Esophagus muscularis mucosa (tissue), 4 donors: Measurements from ENCODE around the gene PNPLA1. TPM values are rescaled to one million over a fixed set of nuclear protein-coding genes. Genes with fewer than 3 reads are reported as not detected.

ENCODE experiments used
- DNase-seq: peaks from one replicate; pipeline ENCODE4 v3.0.0-alpha.2; 2017; ENCODE audit errors: extremely low spot score
- H3K27ac ChIP-seq, 4 donors: fragments of 200-600 bp; sonication (generic); replicated peaks in 1 of 4; 1 replicate in 3 of 4; 2 replicates in 1 of 4; pipeline ENCODE4 v1.5.1; 2016 to 2019; ENCODE audit warnings: mild to moderate bottlenecking in 1 of 4
- H3K27me3 ChIP-seq, 4 donors: fragments of 200-600 bp; sonication (generic); one replicate each; pipeline versions ENCODE4 v1.5.1 to v1.6.0; 2016 to 2019
- H3K36me3 ChIP-seq, 4 donors: fragments of 200-600 bp; sonication (generic); one replicate each; pipeline ENCODE4 v1.5.1; 2016 to 2019
- H3K4me1 ChIP-seq, 4 donors: fragments of 200-600 bp; sonication (generic); one replicate each; pipeline ENCODE4 v1.5.1; 2016 to 2019
- H3K4me3 ChIP-seq, 4 donors: fragments of 200-600 bp; sonication (generic); 1 replicate in 2 of 4; 2 replicates in 2 of 4; pipeline ENCODE4 v1.5.1; 2016 to 2019; ENCODE audit warnings: mild to moderate bottlenecking in 4 of 4, moderate library complexity in 1 of 4
- H3K9me3 ChIP-seq, 4 donors: fragments of 200-600 bp; sonication (generic); 1 replicate in 3 of 4; 2 replicates in 1 of 4; pipeline ENCODE4 v1.5.1; 2016 to 2019
- CTCF ChIP-seq, 3 experiments: fragments of 200-600 bp in 2 of 3; fragments of 450-650 bp in 1 of 3; sonication (generic) in 2 of 3; IDR thresholded peaks; one replicate each; pipeline ENCODE4 v1.5.1; 2017 to 2019; ENCODE audit warnings: antibody characterized with exemption in 3 of 3, mild to moderate bottlenecking in 2 of 3, moderate library complexity in 1 of 3
- EP300 ChIP-seq: sonication (generic); formaldehyde crosslinking; IDR thresholded peaks from one replicate; pipeline ENCODE4 v1.6.1; 2017; ENCODE audit warnings: antibody characterized with exemption
- POLR2A ChIP-seq: fragments of 450-650 bp; IDR thresholded peaks from one replicate; pipeline ENCODE4 v1.6.1; 2017; ENCODE audit warnings: antibody characterized with exemption, moderate library complexity, mild to moderate bottlenecking, low read depth
- POLR2AphosphoS5 ChIP-seq, 2 donors: sonication (generic); formaldehyde crosslinking; IDR thresholded peaks; one replicate each; pipeline ENCODE4 v1.6.1; 2017; ENCODE audit warnings: antibody characterized with exemption in 2 of 2
- WGBS: methylation state at CpG from one replicate; pipeline ENCODE4 v1.1.5; 2018; 5-methylcytosine and 5-hydroxymethylcytosine counted together
- intact Hi-C: fragments of 100-400 bp; cut with DNase I; formaldehyde crosslinking; loops from one replicate; pipeline ENCODE4 v1.15.1; 2023
- total RNA-seq, 4 donors: library from RNA; depleted of rRNA; stranded (reverse); fragments of >200 nt; gene quantifications; one replicate each; pipeline versions ENCODE4 v1.1.0 to v1.2.1, GENCODE V29; 2016

Gene PNPLA1
- total RNA-seq, 4 donors from 2014 or later, result 0.33 TPM; not detected in 3

- peaks cover 49 to 91% (median 79%) of the 10 kb centered on the region in 4 donors for H3K36me3 ChIP-seq
- H3K27ac ChIP-seq, result no peak overlapping the region
- TF ChIP-seq CTCF (IDR thresholded peaks at IDR 0.05) (no peak), POLR2AphosphoS5 (IDR thresholded peaks at IDR 0.05) (no peak), EP300 (no peak), POLR2A (no peak)
- H3K4me3 ChIP-seq, result no peak overlapping the region
- H3K4me1 ChIP-seq, result no peaks in the 10 kb centered on the region
- intact Hi-C loops, result no loop called here
- no peaks in the 10 kb centered on the region for H3K9me3 ChIP-seq
- 100% methylated on average over 1 of the region's 1 CpG for WGBS
- DNase-seq, result no peak
- H3K27me3 ChIP-seq, result no peaks in the 10 kb centered on the region
These were observed 46.2 kb upstream of the PNPLA1 start for GRCh38 chr6:36223706-36224105.

GRCh38 chr6:36224918-36225461 is 44.9 kb upstream of the PNPLA1 start:
- H3K4me3 ChIP-seq, result no peak overlapping the region
- H3K9me3 ChIP-seq, result no peaks in the 10 kb centered on the region
- no peaks in the 10 kb centered on the region for H3K4me1 ChIP-seq
- WGBS, result 87% methylated on average over 5 of the region's 5 CpGs
- H3K36me3 ChIP-seq, result peaks cover 45 to 91% (median 79%) of the 10 kb centered on the region in 4 donors
- H3K27me3 ChIP-seq, result no peaks in the 10 kb centered on the region
- no peak for DNase-seq
- TF ChIP-seq CTCF (IDR thresholded peaks at IDR 0.05) (no peak), POLR2A (no peak), EP300 (no peak), POLR2AphosphoS5 (IDR thresholded peaks at IDR 0.05) (no peak)
- intact Hi-C loops, result no loop called here
- H3K27ac ChIP-seq, result no peak overlapping the region

- no peaks in the 10 kb centered on the region for H3K27me3 ChIP-seq
- 92% methylated on average over 4 of the region's 4 CpGs for WGBS
- intact Hi-C loops, result no loop called here
- no peak overlapping the region for H3K4me3 ChIP-seq
- H3K27ac ChIP-seq, result no peak overlapping the region
- H3K4me1 ChIP-seq, result no peaks in the 10 kb centered on the region
- no peak for DNase-seq
- peaks cover 59 to 98% (median 89%) of the 10 kb centered on the region in 4 donors for H3K36me3 ChIP-seq
- TF ChIP-seq EP300 (no peak), POLR2AphosphoS5 (IDR thresholded peaks at IDR 0.05) (no peak), CTCF (IDR thresholded peaks at IDR 0.05) (no peak), POLR2A (no peak)
- H3K9me3 ChIP-seq, result no peaks in the 10 kb centered on the region
These were observed 43.3 kb upstream of the PNPLA1 start for GRCh38 chr6:36226438-36227047.

- H3K9me3 ChIP-seq, result no peaks in the 10 kb centered on the region
- H3K27ac ChIP-seq, result no peak overlapping the region
- no peak for TF ChIP-seq POLR2AphosphoS5 (IDR thresholded peaks at IDR 0.05)
- no peak for TF ChIP-seq CTCF (IDR thresholded peaks at IDR 0.05)
- TF ChIP-seq EP300, result no peak
- TF ChIP-seq POLR2A, result no peak
- 88% methylated on average over 1 of the region's 1 CpG for WGBS
- H3K4me1 ChIP-seq, result no peaks in the 10 kb centered on the region
- no peak for DNase-seq
- intact Hi-C loops, result no loop called here
- H3K36me3 ChIP-seq, result peaks cover 55 to 98% (median 84%) of the 10 kb centered on the region in 4 donors
- no peaks in the 10 kb centered on the region for H3K27me3 ChIP-seq
- H3K4me3 ChIP-seq, result no peak overlapping the region
These were observed 42.3 kb upstream of the PNPLA1 start for GRCh38 chr6:36227379-36228228.
